GM21825 (cell line): ENCODE data around the gene GABARAPL1.
"Not testable (repeated sequence)": the region's sequence is repeated elsewhere in the genome, so short reads cannot be mapped to it uniquely, and the experiment has no call there.

Experiments
- ATAC-seq: cut with Tn5 transposase; IDR thresholded peaks from one replicate; pipeline ENCODE4 v1.9.1; 2021; ENCODE audit warnings: mild to moderate bottlenecking, moderate library complexity; ENCODE audit not compliant: unreplicated experiment

Gene GABARAPL1

GRCh38 chr12:10212739-10213131 is at the start of gene GABARAPL1:
Gene GABARAPL1 (plus strand): TSS chr12:10212877. CDS start chr12:10213130, 253 bp downstream.
- no peak for ATAC-seq

- no peak for ATAC-seq
Measured at GRCh38 chr12:10163084-10163483, 49.6 kb upstream of the GABARAPL1 start.

GRCh38 chr12:10165421-10165820 is 47.3 kb upstream of the GABARAPL1 start:
- no peak for ATAC-seq

GRCh38 chr12:10167599-10167998 is 45.1 kb upstream of the GABARAPL1 start:
- no peak for ATAC-seq

GRCh38 chr12:10169104-10169503 is 43.6 kb upstream of the GABARAPL1 start:
- no peak for ATAC-seq

- ATAC-seq, result no peak
Measured at GRCh38 chr12:10170216-10170615, 42.5 kb upstream of the GABARAPL1 start.

- no peak for ATAC-seq
Measured at GRCh38 chr12:10171973-10172728, 40.5 kb upstream of the GABARAPL1 start, which contains the start of gene OLR1. Gene OLR1 (minus strand): TSS chr12:10172132. CDS start chr12:10172077, 55 bp downstream.

- no peak for ATAC-seq
Measured at GRCh38 chr12:10174986-10175614, 37.6 kb upstream of the GABARAPL1 start.

GRCh38 chr12:10175846-10176636 is 36.6 kb upstream of the GABARAPL1 start:
- ATAC-seq, result no peak

- ATAC-seq, result no peak
Measured at GRCh38 chr12:10178821-10179220, 33.9 kb upstream of the GABARAPL1 start, which contains the start of gene TMEM52B. Gene TMEM52B (plus strand): TSS chr12:10179032. CDS start chr12:10179575, 543 bp downstream.

GRCh38 chr12:10179776-10180181 is 32.9 kb upstream of the GABARAPL1 start:
- ATAC-seq, result no peak

- ATAC-seq, result no peak
Measured at GRCh38 chr12:10182354-10183049, 30.2 kb upstream of the GABARAPL1 start.

GRCh38 chr12:10184261-10184843 is 28.3 kb upstream of the GABARAPL1 start:
- ATAC-seq, result no peak

- no peak for ATAC-seq
Measured at GRCh38 chr12:10186299-10186698, 26.4 kb upstream of the GABARAPL1 start.

- ATAC-seq, result not testable (repeated sequence)
Measured at GRCh38 chr12:10186958-10187357, 25.7 kb upstream of the GABARAPL1 start.

- ATAC-seq, result no peak
Measured at GRCh38 chr12:10189653-10190052, 23.0 kb upstream of the GABARAPL1 start.

GRCh38 chr12:10190558-10191388 is 21.9 kb upstream of the GABARAPL1 start:
- ATAC-seq, result no peak

GRCh38 chr12:10191865-10192264 is 20.8 kb upstream of the GABARAPL1 start:
- ATAC-seq, result no peak

- ATAC-seq, result no peak
Measured at GRCh38 chr12:10194160-10194670, 18.5 kb upstream of the GABARAPL1 start.
